ENCODE measurements around the gene FSCN2.

DNA sequence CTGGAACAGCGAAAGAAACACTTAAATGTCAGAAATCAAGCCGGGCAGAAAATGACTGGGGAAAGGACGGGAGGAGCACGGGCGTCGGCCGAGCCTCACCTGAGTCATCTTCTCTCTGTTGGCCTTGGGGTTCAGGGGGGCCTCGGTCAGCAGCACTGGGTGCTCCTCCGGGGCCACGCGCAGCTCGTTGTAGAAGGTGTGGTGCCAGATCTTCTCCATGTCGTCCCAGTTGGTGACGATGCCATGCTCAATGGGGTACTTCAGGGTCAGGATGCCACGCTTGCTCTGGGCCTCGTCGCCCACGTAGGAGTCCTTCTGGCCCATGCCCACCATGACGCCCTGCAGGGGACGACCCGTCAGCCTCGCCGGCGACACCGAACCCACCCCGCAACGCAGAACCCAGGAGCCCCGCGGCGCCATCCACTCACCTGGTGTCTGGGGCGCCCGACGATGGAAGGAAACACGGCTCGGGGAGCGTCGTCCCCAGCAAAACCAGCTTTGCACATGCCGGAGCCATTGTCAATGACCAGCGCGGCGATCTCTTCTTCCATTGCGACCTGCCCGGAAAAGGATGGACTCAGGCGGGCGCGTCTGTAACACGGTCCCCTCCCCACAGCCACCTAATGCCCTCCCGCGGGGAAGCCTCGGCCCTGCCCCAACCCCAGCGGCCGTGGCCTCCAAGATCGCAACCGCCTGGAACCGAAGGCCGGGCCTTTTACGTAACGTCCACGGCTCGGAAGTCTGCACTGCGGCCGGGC lies 16.2 kb upstream of the FSCN2 start:
- no peak for TF ChIP-seq POLR2A (IDR thresholded peaks at IDR 0.05)
- TF ChIP-seq, protein P1, sequence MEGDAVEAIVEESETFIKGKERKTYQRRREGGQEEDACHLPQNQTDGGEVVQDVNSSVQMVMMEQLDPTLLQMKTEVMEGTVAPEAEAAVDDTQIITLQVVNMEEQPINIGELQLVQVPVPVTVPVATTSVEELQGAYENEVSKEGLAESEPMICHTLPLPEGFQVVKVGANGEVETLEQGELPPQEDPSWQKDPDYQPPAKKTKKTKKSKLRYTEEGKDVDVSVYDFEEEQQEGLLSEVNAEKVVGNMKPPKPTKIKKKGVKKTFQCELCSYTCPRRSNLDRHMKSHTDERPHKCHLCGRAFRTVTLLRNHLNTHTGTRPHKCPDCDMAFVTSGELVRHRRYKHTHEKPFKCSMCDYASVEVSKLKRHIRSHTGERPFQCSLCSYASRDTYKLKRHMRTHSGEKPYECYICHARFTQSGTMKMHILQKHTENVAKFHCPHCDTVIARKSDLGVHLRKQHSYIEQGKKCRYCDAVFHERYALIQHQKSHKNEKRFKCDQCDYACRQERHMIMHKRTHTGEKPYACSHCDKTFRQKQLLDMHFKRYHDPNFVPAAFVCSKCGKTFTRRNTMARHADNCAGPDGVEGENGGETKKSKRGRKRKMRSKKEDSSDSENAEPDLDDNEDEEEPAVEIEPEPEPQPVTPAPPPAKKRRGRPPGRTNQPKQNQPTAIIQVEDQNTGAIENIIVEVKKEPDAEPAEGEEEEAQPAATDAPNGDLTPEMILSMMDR (IDR thresholded peaks at IDR 0.05) = no peak
